Measurements from ENCODE around the gene DDI1. TPM values are rescaled to one million over a fixed set of nuclear protein-coding genes. Genes with fewer than 3 reads are reported as not detected.
"Not testable (repeated sequence)": the region's sequence is repeated elsewhere in the genome, so short reads cannot be mapped to it uniquely, and the experiment has no call there.

Gene DDI1
- total RNA-seq, 2 experiments from 2014 or later = not detected

DNA sequence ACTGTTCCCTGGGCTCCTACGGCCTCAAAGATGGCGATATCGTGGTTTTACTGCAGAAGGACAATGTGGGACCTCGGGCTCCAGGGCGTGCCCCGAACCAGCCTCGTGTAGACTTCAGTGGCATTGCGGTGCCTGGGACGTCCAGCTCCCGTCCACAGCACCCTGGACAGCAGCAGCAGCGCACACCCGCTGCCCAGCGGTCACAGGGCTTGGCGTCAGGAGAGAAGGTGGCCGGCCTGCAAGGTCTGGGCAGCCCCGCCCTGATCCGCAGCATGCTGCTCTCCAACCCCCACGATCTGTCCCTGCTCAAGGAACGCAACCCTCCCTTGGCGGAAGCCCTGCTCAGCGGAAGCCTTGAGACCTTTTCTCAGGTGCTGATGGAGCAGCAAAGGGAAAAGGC, 555 bp downstream of the DDI1 start:
- ChIA-PET CTCF (no interaction called here), POLR2A (no interaction called here)

DNA sequence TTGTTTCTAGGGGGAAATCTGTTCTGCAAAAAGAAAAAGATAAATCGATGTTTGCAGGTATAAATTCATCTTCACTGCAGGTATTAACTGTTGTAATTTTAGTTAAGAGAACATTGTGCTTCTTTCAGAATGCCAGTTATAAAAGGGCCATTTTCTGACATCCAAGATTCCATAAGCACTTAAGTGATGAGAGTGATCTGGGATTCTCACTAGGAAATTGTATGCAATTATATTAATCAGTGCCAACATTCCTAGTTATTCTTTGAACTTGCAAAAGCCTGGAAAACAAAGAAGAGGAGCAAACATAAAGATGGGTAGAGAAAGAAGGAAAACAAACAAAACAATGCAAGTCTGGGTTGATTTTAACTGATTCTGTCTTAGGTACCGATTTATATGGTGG, 5.4 kb downstream of the DDI1 start:
- CTCF ChIA-PET = no interaction called here
- POLR2A ChIA-PET = no interaction called here

DNA sequence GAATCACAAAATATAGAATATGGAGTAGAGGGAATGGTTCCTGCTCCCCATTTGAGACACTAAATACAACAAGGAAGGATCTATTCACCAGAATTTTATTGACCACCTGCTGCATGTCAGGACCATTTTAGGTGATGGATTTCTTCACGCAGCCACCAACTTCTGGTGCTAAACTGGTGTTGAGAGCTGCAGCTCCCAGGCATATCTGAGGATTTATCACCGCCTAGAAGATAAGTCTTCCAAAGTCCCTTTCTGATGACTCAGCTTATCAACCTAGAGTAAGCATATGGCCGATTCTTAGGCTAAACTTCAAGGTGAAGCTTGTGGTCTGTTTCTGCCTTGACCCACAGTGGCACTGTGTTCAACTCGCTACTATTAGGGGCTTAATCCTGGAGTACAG, 6.7 kb downstream of the DDI1 start:
- CTCF ChIA-PET = no interaction called here
- POLR2A ChIA-PET = no interaction called here

DNA sequence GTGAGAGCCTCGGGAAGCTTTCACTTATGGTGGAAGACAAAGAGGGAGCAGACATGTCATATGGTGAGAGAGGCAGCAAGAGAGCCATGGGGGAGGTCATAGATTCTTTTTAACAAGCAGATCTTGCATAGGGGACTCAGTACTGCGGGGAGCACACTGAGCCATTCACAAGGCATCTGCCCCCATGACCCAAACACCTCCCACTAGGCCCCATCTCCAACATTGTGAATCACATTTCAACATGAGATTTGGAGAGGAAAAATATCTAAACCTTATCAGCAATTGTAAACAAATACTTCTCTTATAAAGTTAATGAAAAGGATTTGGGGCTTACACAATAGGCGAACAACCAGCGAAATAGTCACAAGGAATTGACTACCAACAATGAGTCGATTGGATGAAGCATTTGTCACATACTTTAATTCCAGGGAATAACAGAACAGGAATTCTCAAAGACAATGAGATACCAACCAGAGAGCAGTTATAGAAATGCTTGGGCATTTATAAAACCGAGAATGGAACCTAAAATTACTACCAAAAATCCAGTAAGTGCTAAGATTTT, 7.3 kb downstream of the DDI1 start:
- ChIA-PET POLR2A (no interaction called here), CTCF (no interaction called here)

- CTCF ChIA-PET = no interaction called here
- POLR2A ChIA-PET = no interaction called here
These were observed 9.9 kb downstream of the DDI1 start for GRCh38 chr11:104046331-104046730.

DNA sequence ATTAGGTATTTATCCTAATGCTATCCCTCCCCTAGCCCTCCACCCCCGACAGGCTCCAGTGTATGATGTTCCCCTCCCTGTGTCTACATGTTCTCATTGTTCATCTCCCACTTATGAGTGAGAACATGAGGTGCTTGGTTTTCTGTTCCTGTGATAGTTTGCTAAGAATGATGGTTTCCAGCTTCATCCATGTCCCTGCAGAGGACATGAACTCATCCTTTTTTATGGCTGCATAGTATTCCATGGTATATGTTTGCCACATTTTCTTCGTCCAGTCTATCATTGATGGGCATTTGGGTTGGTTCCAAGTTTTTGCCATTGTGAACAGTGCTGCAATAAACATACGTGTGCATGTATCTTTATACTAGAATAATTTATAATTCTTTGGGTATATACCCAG, 10.4 kb downstream of the DDI1 start:
- CTCF ChIA-PET, POLR2A ChIA-PET: not testable (repeated sequence)

DNA sequence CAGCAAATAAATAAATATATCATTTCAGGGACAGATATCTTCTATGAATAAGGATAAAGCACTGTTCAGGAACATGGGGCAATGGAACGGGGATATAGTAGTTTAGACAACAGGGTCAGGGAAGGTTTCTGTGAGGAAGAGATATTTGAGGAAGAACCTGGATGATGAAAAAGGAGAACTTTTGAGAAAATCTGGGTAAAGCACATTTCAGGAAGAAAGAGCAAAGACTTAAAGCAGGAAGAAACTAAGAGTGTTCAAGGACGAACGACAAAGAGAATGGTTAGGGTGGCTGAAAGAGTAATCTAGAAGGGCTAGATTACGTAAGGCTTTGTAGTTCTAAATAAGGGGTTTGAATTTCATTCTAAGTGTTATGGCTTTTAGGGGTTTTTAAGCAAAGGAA, 12.7 kb downstream of the DDI1 start:
- ChIA-PET CTCF (no interaction called here), POLR2A (no interaction called here)

DNA sequence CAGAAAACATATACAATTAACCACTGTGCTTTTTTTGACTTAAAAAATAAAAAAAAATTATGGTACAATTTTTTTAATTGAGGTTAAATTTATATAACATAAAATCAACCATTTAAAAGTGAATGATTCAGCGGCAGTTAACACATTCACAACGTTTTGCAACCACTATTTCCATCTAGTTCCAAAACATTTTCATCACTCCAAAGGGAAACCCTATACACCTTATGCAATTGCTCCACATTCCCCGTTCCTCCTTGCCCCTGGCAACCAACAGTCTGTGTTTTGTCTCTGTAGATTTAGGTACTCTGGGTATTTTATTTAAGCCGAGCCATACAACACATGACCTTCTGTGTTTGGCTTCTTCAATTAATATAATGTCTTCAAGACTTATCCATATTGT, 15.3 kb downstream of the DDI1 start:
- CTCF ChIA-PET = no interaction called here

GRCh38 chr11:104053743-104054478, 17.5 kb downstream of the DDI1 start:
- CTCF ChIA-PET = no interaction called here
- POLR2A ChIA-PET = no interaction called here

More for the DNA sequence above, 15.3 kb downstream of the DDI1 start:
- POLR2A ChIA-PET = no interaction called here

DNA sequence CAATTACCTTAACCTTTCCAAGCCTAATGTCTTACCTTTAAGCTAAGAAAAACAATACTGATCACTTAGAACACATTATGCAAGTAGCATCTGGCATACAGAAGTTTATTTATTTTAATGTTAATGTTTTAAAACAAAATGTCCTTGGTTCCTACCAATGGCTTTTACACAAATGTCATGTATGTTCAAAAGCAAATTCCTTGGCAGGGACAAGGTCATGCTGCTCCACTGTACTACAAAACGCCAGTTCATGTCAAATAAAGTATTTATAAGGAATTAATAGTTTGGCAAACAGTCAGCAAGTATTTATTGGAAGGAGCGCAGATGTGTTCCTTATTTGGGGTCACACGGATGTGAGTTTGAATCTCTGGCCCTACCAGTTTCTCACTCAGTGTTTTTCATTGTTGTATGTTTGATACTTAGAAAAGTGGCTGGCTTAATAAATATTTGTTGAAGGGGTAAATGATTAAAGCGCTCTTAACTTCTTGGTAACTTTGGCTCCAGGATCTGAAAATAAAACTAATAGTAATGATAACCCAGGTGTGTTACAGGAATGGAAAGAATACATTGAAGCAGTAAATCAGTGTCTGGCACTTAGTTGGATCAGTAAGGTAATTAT, 18.6 kb downstream of the DDI1 start:
- ChIA-PET POLR2A (no interaction called here), CTCF (no interaction called here)

DNA sequence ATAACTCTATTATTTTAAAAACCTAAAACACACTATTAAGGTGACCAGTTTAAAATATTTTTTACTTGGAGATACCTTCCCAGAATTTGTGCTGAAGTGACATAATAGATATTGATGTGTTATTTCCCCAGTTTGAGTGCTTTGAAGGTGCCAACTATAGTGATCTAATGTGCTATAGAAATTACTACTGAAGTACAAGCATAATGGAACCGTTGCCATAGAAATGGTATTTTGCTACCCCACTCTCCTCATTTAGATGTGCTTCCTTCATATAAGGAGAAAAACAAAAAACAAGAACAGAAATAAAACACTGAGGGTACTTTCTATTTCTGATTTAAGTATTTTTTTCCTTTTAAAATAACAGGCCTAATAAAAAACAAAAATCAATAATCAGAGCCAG, 19.2 kb downstream of the DDI1 start:
- ChIA-PET CTCF (no interaction called here), POLR2A (no interaction called here)

GRCh38 chr11:104057908-104058307, 21.5 kb downstream of the DDI1 start:
- POLR2A ChIA-PET = no interaction called here
- CTCF ChIA-PET = no interaction called here

- ChIA-PET POLR2A (no interaction called here), CTCF (interaction anchor here (0.6 kb wide), 1 partner anchor 24 kb away, joined by 3 read pairs; no protein-coding TSS in a partner anchor)
These were observed 22.2 kb downstream of the DDI1 start for GRCh38 chr11:104058680-104059079.

- CTCF ChIA-PET = no interaction called here
- POLR2A ChIA-PET = interaction anchor here (0.7 kb wide), 1 partner anchor 1609 kb away, joined by 4 read pairs; no protein-coding TSS in a partner anchor
These were observed 23.8 kb downstream of the DDI1 start for GRCh38 chr11:104060004-104060794.

GRCh38 chr11:104060820-104061219, 24.4 kb downstream of the DDI1 start:
- CTCF ChIA-PET = no interaction called here
- POLR2A ChIA-PET = interaction anchor here (0.7 kb wide), 1 partner anchor 1609 kb away, joined by 4 read pairs; no protein-coding TSS in a partner anchor

GRCh38 chr11:104061853-104062521, 25.5 kb downstream of the DDI1 start:
- CTCF ChIA-PET = no interaction called here
- POLR2A ChIA-PET = no interaction called here

DNA sequence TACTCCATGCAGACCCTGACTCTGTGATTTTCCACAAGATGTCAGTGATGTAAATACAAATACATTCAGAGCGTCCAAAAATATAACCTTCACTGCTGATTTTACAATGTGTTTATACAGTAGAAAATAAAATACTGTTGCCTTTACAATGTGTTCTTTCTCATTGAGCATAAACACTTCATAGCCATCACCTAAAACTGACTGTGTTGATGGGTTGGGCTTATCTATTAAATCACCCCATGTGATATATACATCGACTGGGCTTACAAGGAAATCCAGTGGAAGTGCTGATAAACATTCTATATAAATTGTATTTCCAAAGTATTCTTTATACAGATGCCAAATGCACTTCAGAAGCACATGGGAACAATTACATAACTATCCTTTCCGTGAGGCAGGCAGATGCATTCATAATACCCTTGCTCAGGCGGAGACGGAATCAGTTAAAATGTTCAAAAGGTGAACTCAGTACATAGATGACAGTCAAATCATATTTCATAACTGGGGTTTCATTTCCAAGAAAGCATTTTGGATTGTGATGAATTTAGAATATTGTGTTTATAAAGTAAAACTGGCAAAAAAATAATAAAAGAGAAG, 27.7 kb downstream of the DDI1 start:
- POLR2A ChIA-PET = no interaction called here

DNA sequence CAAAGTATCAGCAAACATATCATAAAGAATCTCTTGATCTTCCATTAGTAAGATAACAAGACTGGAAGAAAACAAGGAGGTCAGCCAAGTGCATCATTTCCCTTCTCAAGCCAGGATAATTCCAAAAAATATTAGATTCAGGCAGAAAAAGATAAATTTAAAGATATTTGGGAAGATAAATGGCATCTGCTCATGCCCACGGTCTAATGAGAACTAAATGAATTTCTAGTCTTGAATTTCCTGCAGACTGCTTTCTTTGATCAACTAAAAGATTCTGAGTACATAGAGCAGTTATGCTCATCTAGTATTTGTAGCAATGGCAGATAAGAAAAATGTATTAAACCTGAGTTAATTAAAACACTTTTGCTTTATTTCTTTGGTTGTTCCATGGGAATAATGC, 31.1 kb downstream of the DDI1 start:
- POLR2A ChIA-PET = no interaction called here
- CTCF ChIA-PET = no interaction called here

More for the DNA sequence above, 27.7 kb downstream of the DDI1 start:
- CTCF ChIA-PET = no interaction called here

DNA sequence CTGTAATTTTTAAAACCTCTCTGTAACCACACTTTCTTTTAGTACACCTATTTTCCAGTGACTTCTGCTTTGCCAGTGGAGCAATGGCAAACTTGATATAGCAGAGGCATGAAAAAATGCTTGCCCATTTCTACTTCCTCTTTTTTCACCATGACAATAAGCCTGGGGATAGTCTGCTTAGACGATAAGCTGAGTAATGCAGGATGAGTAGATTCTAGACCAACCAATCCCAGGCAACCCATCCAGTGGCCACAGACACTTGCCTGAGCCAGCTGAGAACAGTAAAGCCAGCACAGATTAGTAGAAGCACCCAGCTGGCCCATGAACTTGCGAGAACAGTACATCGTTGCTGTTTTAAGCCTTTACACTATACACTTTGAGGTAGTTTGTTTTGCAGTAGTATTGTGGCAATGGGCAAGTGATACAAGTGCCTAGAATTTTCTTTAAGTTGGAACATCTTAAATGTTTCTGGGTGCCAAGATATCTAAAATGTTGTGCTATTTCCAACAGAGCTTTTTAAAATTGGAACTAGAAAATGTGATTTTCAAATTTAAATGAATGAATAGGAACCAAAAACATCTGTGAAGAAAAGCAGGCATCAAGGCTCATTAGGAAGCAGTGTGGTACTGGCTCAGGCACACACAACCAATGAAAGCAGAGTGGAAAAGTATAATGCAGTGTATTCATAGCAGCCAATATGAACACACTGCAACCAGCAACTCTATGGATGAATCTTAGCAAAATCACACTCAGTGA, 37.7 kb downstream of the DDI1 start:
- CTCF ChIA-PET = no interaction called here

More for the DNA sequence above, 37.7 kb downstream of the DDI1 start:
- POLR2A ChIA-PET = no interaction called here
